Measurements from ENCODE around the gene CAPZB.

CAPZB gene

DNA sequence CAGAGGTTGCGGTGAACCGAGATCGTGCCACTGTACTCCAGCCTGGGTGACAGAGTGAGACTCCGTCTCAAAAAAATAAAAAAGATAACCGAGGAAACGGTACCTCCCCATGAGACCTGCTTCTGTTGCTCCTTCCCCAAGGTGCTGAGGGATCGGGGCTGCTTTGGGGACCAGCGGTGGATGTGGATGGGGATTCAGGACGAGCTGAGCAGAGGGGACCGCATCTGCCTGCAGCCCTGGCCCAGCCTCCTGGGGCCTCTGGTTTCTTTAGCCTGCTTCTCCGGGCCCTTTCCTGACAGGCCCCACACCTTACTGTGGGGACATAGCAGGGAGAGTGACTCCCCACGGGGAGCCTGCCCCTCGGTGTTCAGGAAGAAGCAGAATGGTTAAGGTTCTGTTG is 156.2 kb downstream of the CAPZB start:
- TF ChIP-seq, protein P1, sequence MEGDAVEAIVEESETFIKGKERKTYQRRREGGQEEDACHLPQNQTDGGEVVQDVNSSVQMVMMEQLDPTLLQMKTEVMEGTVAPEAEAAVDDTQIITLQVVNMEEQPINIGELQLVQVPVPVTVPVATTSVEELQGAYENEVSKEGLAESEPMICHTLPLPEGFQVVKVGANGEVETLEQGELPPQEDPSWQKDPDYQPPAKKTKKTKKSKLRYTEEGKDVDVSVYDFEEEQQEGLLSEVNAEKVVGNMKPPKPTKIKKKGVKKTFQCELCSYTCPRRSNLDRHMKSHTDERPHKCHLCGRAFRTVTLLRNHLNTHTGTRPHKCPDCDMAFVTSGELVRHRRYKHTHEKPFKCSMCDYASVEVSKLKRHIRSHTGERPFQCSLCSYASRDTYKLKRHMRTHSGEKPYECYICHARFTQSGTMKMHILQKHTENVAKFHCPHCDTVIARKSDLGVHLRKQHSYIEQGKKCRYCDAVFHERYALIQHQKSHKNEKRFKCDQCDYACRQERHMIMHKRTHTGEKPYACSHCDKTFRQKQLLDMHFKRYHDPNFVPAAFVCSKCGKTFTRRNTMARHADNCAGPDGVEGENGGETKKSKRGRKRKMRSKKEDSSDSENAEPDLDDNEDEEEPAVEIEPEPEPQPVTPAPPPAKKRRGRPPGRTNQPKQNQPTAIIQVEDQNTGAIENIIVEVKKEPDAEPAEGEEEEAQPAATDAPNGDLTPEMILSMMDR (IDR thresholded peaks at IDR 0.05; ENCODE audit: control insufficient read depth, extremely low read depth, insufficient read depth): no peak
- no peak for DNase-seq (ENCODE audit: low read depth)
- H3K4me3 ChIP-seq (ENCODE audit: low read depth, low read length): no peak overlapping the region

DNA sequence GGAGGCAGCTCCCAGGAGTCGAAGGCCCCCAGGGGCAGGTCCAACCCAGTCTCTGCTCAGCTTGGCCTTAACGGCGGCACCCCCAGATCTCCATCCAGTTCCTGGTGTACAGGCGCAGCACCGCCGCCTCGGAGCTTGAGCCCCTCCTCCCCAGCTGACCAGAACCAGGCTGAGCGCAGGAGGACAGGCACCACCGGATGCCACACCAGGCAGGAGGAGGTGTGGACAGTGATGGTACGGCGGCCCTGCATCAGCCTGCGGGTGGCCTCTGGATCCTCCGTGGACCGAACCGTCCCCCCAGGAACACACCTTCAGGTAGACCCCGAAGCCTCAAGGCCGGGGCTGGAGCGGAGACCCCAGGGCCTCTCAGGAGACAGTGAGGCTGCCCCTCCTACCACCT is 156.9 kb downstream of the CAPZB start:
- TF ChIP-seq, protein P1 (IDR thresholded peaks at IDR 0.05; ENCODE audit: control insufficient read depth, extremely low read depth, insufficient read depth): no peak
- H3K4me3 ChIP-seq (ENCODE audit: low read depth, low read length): no peak overlapping the region
- no peak for DNase-seq (ENCODE audit: low read depth)

GRCh38 chr1:19327736-19328135 is 157.6 kb downstream of the CAPZB start:
- no peak for DNase-seq (ENCODE audit: low read depth)
- TF ChIP-seq, protein P1 (IDR thresholded peaks at IDR 0.05; ENCODE audit: control insufficient read depth, extremely low read depth, insufficient read depth): no peak
- H3K4me3 ChIP-seq (ENCODE audit: low read depth, low read length): no peak overlapping the region

DNA sequence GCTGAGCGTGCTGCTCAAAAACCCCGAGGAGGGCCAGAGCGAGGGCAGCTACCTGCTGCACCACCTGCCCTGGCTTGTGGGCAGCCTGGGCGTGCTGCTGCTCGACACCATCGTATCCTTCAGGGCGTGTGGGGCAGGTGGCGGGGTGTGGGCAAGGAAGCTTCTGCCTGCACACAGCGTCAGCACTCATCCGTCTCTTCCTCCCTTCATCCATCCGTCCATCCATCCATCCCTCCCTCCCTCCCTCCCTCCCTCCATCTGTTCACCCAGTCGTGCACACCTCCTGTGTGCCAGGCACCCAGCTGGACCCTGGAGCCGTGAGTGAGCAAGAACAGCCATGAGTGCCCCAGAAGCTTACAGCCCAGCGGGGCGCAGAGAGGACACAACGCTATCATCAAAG is 158.0 kb downstream of the CAPZB start:
- DNase-seq (ENCODE audit: low read depth): no peak
- TF ChIP-seq, protein P1 (IDR thresholded peaks at IDR 0.05; ENCODE audit: control insufficient read depth, extremely low read depth, insufficient read depth): no peak
- no peak overlapping the region for H3K4me3 ChIP-seq (ENCODE audit: low read depth, low read length)

- H3K4me3 ChIP-seq (ENCODE audit: low read depth, low read length): no peak overlapping the region
- TF ChIP-seq, protein P1 (IDR thresholded peaks at IDR 0.05; ENCODE audit: control insufficient read depth, extremely low read depth, insufficient read depth): no peak
- no peak for DNase-seq (ENCODE audit: low read depth)
Measured at GRCh38 chr1:19326748-19327065, 158.6 kb downstream of the CAPZB start.

DNA sequence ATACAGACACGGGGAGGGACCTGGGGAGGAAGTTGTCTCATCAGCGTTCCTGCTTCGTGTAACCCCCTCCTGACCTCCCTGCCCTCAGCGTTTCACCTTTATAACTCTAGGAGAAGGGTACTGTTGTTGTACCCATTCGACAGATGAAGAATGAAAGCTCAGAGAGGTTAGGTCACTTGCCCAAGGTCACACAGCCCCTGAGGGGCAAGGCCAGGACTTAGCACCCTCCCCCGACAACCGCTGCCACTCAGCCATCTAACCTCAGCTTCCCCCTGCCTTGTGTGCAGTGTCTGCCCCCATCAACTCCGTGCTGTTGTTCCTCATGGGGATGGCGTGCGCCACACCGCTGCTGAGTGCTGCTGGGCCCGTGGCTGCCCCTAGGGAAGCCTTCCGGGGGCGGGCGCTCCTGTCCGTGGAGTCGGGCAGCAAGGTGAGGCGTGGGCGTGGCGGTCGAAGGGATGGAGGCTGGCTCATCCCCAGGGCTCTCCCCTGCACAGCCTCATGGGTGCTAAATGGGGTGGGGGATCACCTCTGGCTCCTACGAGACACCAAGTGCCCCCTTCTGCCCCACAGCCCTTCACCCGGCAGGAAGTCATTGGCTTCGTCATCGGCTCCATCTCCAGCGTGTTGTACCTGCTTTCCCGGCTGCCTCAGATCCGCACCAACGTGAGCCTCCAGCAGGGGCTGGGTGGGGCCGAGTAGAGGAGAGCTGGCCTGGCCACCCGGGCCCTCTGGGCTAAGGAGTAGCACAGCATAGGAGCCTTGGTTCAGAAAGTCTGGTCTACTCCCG is 159.2 kb downstream of the CAPZB start:
- H3K4me3 ChIP-seq (ENCODE audit: low read depth, low read length): no peak overlapping the region
- TF ChIP-seq, protein P1 (IDR thresholded peaks at IDR 0.05; ENCODE audit: control insufficient read depth, extremely low read depth, insufficient read depth): no peak
- DNase-seq (ENCODE audit: low read depth): no peak

DNA sequence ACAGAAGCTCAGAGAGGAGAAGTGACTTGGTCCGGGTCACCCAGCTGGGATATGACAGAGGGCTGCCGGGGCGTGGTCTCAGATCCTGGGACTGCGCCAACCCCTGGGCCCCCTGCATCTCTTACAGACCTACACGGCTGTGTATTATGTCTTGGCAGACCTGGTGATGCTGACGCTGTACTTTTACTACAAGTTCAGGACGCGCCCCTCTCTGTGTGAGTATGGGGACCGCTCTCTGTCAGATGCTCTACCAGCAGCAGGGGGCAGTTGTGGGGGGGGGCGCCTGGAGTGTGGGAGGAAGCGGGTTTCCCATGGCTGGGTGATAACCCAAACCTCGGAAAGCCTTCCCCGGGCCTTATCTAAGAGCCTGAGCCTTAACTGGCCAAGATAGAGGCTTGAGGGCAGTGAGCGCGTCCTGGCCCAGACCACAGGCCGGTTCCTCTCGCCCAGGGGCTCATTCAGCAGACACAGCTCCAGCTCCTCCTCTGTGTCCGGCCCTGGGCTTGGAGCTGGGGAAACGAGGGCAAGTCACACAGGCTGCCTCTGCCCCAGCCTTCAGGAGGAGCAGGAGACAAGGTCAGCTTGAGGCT is 159.9 kb downstream of the CAPZB start:
- no peak overlapping the region for H3K4me3 ChIP-seq (ENCODE audit: low read depth, low read length)
- no peak for DNase-seq (ENCODE audit: low read depth)
- TF ChIP-seq, protein P1 (IDR thresholded peaks at IDR 0.05; ENCODE audit: control insufficient read depth, extremely low read depth, insufficient read depth): no peak
